Activated naive CD8-positive, alpha-beta T cell treated with anti-CD3 and anti-CD28 coated beads for 36 hours (primary cell): ENCODE results near the gene HLA-DMB. TPM values are rescaled to one million over a fixed set of nuclear protein-coding genes. Genes with fewer than 3 reads are reported as not detected.

ENCODE experiments used
- DNase-seq: peaks from one replicate; pipeline ENCODE4 v3.0.0; 2021
- H3K27ac Mint-ChIP-seq: one replicate; pipeline ENCODE4 v1.8.0; 2022; ENCODE audit warnings: mild to moderate bottlenecking, moderate library complexity, mixed read lengths
- H3K27me3 Mint-ChIP-seq: one replicate; pipeline ENCODE4 v1.8.0; 2022; ENCODE audit warnings: mild to moderate bottlenecking, mixed read lengths
- H3K36me3 Mint-ChIP-seq: one replicate; pipeline ENCODE4 v1.8.0; 2021; ENCODE audit warnings: mild to moderate bottlenecking, mixed read lengths
- H3K4me1 Mint-ChIP-seq: one replicate; pipeline ENCODE4 v1.8.0; 2021; ENCODE audit warnings: mixed read lengths
- H3K4me3 Mint-ChIP-seq: one replicate; pipeline ENCODE4 v1.8.0; 2022; ENCODE audit warnings: mild to moderate bottlenecking, moderate library complexity, mixed read lengths
- H3K9me3 Mint-ChIP-seq: one replicate; pipeline ENCODE4 v1.8.0; 2022; ENCODE audit warnings: mixed read lengths
- total RNA-seq, 2 experiments: library from RNA; stranded (reverse); gene quantifications; one replicate each; pipeline ENCODE4 v1.2.3, GENCODE V29; 2021

HLA-DMB gene
- 1 to 10 TPM; 4.6 to 6.1 TPM for total RNA-seq

- Mint-ChIP-seq H3K27ac (peak within 1 kb of the TSS; percentile 93), H3K4me3 (peak within 1 kb of the TSS; percentile 81), H3K4me1 (peaks cover 56% of the 10 kb centered on the region), H3K36me3 (peaks cover 5% of the 10 kb centered on the region), H3K27me3 (no peaks in the 10 kb centered on the region), H3K9me3 (no peaks in the 10 kb centered on the region)
- DNase-seq, result peak; percentile 38
Observed at GRCh38 chr6:32940656-32941213, at the start of gene HLA-DMB. Gene HLA-DMB, minus strand, starts transcription at chr6:32941028. Its CDS starts 221 bp downstream, at chr6:32940807.

GRCh38 chr6:32989368-32989767 lies 48.5 kb upstream of the HLA-DMB start:
- no peaks in the 10 kb centered on the region for H3K36me3 Mint-ChIP-seq
- H3K27me3 Mint-ChIP-seq, result no peaks in the 10 kb centered on the region
- no peak overlapping the region for H3K4me3 Mint-ChIP-seq
- H3K4me1 Mint-ChIP-seq, result peaks cover 10% of the 10 kb centered on the region
- no peak for DNase-seq
- H3K9me3 Mint-ChIP-seq, result no peaks in the 10 kb centered on the region
- no peak overlapping the region for H3K27ac Mint-ChIP-seq

GRCh38 chr6:32984622-32985389 lies 44.0 kb upstream of the HLA-DMB start:
- H3K27ac Mint-ChIP-seq, result peak overlapping the region; percentile 54
- peaks cover 27% of the 10 kb centered on the region for H3K4me1 Mint-ChIP-seq
- DNase-seq, result peak; percentile 84
- no peaks in the 10 kb centered on the region for H3K9me3 Mint-ChIP-seq
- H3K4me3 Mint-ChIP-seq, result no peak overlapping the region
- H3K36me3 Mint-ChIP-seq, result peaks cover 21% of the 10 kb centered on the region
- no peaks in the 10 kb centered on the region for H3K27me3 Mint-ChIP-seq

GRCh38 chr6:32983964-32984621 lies 43.3 kb upstream of the HLA-DMB start:
- Mint-ChIP-seq H3K9me3 (no peaks in the 10 kb centered on the region), H3K4me3 (no peak overlapping the region), H3K4me1 (peaks cover 30% of the 10 kb centered on the region), H3K36me3 (peaks cover 27% of the 10 kb centered on the region), H3K27ac (peak overlapping the region; percentile 54), H3K27me3 (no peaks in the 10 kb centered on the region)
- no peak for DNase-seq

- H3K36me3 Mint-ChIP-seq, result peaks cover 33% of the 10 kb centered on the region
- peak overlapping the region; percentile 52 for H3K27ac Mint-ChIP-seq
Observed at GRCh38 chr6:32983493-32983848, 42.6 kb upstream of the HLA-DMB start.

GRCh38 chr6:32982702-32983492 lies 42.1 kb upstream of the HLA-DMB start:
- Mint-ChIP-seq H3K36me3 (peaks cover 39% of the 10 kb centered on the region), H3K27ac (no peak overlapping the region), H3K4me3 (no peak overlapping the region), H3K27me3 (no peaks in the 10 kb centered on the region), H3K4me1 (peaks cover 36% of the 10 kb centered on the region), H3K9me3 (no peaks in the 10 kb centered on the region)
- DNase-seq, result no peak

More at GRCh38 chr6:32983493-32983848, 42.6 kb upstream of the HLA-DMB start:
- H3K4me1 Mint-ChIP-seq, result peaks cover 36% of the 10 kb centered on the region
- no peaks in the 10 kb centered on the region for H3K27me3 Mint-ChIP-seq
- no peaks in the 10 kb centered on the region for H3K9me3 Mint-ChIP-seq
- no peak for DNase-seq
- H3K4me3 Mint-ChIP-seq, result no peak overlapping the region

DNA sequence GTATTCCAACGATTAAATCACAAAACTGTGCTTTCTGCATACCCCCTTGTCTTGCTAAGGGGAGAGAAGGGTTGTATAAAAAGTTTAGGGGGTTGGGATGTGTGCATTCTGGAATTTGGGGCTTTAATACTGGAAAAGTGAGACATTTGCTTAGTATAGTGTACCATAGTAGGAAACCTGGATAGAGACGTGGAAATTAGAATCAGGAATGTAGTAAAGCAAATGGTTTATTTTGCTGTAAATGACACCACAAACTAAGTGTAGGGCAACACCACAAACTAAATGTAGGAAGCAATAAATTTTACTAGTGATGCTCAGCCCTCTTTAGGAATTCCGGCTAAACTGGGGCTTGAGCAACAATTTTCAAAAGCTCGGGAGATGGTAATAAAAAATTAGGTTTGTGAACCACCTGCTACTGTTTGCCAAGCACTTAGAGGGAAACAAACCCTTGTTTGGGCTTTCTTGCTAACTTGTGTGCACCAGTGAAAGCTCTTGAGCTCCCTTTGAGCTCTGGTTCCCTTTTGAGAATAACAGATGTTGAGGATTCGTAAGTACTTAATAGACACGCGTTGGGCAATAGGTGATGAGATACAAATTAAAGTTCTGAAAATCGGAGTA lies 41.4 kb upstream of the HLA-DMB start:
- DNase-seq, result no peak
- Mint-ChIP-seq H3K9me3 (no peaks in the 10 kb centered on the region), H3K36me3 (peaks cover 46% of the 10 kb centered on the region), H3K4me3 (no peak overlapping the region), H3K27me3 (no peaks in the 10 kb centered on the region), H3K27ac (peak overlapping the region; percentile 39), H3K4me1 (peaks cover 38% of the 10 kb centered on the region)

DNA sequence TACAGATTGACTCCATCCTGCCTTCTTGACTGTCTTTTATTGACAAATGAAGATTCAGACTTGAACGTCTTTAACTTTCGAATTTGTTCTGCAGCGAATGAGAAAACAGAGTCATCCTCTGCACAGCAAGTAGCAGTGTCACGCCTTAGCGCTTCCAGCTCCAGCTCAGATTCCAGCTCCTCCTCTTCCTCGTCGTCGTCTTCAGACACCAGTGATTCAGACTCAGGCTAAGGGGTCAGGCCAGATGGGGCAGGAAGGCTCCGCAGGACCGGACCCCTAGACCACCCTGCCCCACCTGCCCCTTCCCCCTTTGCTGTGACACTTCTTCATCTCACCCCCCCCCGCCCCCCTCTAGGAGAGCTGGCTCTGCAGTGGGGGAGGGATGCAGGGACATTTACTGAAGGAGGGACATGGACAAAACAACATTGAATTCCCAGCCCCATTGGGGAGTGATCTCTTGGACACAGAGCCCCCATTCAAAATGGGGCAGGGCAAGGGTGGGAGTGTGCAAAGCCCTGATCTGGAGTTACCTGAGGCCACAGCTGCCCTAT lies 39.7 kb upstream of the HLA-DMB start:
- Mint-ChIP-seq H3K4me3 (peak overlapping the region; percentile 4), H3K4me1 (peaks cover 53% of the 10 kb centered on the region), H3K27me3 (no peaks in the 10 kb centered on the region), H3K9me3 (no peaks in the 10 kb centered on the region), H3K27ac (peak overlapping the region; percentile 31), H3K36me3 (peaks cover 61% of the 10 kb centered on the region)
- no peak for DNase-seq

- Mint-ChIP-seq H3K36me3 (peaks cover 68% of the 10 kb centered on the region), H3K27ac (peak overlapping the region; percentile 31), H3K9me3 (no peaks in the 10 kb centered on the region), H3K27me3 (no peaks in the 10 kb centered on the region), H3K4me3 (no peak overlapping the region), H3K4me1 (peaks cover 57% of the 10 kb centered on the region)
- DNase-seq, result no peak
Observed at GRCh38 chr6:32979720-32980487, 39.1 kb upstream of the HLA-DMB start.

DNA sequence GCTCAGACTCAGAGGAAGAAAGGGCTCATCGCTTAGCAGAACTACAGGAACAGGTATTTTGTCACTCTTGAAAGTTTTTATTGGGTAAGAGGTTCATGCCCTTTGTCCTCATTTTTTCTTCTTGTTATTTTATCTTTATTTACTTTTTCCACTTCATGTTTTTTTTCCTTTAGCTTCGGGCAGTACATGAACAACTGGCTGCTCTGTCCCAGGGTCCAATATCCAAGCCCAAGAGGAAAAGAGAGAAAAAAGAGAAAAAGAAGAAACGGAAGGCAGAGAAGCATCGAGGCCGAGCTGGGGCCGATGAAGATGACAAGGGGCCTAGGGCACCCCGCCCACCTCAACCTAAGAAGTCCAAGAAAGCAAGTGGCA lies 37.1 kb upstream of the HLA-DMB start:
- Mint-ChIP-seq H3K9me3 (no peaks in the 10 kb centered on the region), H3K4me3 (no peak overlapping the region), H3K27me3 (no peaks in the 10 kb centered on the region), H3K4me1 (peaks cover 44% of the 10 kb centered on the region), H3K27ac (no peak overlapping the region), H3K36me3 (peaks cover 87% of the 10 kb centered on the region)
- DNase-seq, result no peak

DNA sequence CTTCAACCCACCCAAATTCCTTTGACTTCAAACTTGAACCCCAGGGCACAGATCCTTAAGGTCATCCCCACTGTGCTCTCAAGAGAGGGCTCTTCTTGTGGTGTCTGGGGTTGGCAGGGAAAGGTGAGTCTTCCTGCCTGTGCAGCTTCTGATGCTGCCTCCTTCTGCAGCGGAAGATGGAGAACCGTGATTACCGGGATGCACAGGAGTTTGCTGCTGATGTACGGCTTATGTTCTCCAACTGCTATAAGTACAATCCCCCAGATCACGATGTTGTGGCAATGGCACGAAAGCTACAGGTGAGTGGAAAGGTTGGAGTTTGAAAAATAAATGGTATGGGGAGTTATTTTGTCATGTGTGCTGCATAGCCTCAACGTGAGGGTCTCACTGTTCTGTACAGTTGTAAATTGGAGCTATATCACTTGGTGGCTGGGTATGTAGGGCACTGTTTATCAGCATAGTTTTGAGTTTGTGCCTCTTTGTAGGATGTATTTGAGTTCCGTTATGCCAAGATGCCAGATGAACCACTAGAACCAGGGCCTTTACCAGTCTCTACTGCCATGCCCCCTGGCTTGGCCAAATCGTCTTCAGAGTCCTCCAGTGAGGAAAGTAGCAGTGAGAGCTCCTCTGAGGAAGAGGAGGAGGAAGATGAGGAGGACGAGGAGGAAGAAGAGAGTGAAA lies 36.6 kb upstream of the HLA-DMB start:
- H3K4me3 Mint-ChIP-seq, result peak overlapping the region; percentile 40
- peaks cover 93% of the 10 kb centered on the region for H3K36me3 Mint-ChIP-seq
- H3K27me3 Mint-ChIP-seq, result no peaks in the 10 kb centered on the region
- H3K27ac Mint-ChIP-seq, result peak overlapping the region; percentile 65
- DNase-seq, result no peak
- peaks cover 43% of the 10 kb centered on the region for H3K4me1 Mint-ChIP-seq
- H3K9me3 Mint-ChIP-seq, result no peaks in the 10 kb centered on the region

GRCh38 chr6:32976334-32977069 lies 35.7 kb upstream of the HLA-DMB start:
- H3K4me1 Mint-ChIP-seq, result peaks cover 40% of the 10 kb centered on the region
- peak overlapping the region; percentile 94 for H3K4me3 Mint-ChIP-seq
- no peaks in the 10 kb centered on the region for H3K27me3 Mint-ChIP-seq
- H3K9me3 Mint-ChIP-seq, result no peaks in the 10 kb centered on the region
- H3K36me3 Mint-ChIP-seq, result peaks cover 94% of the 10 kb centered on the region
- DNase-seq, result no peak
- peak overlapping the region; percentile 51 for H3K27ac Mint-ChIP-seq

- no peaks in the 10 kb centered on the region for H3K27me3 Mint-ChIP-seq
- H3K36me3 Mint-ChIP-seq, result peaks cover 96% of the 10 kb centered on the region
- H3K4me3 Mint-ChIP-seq, result peak overlapping the region; percentile 94
- peaks cover 38% of the 10 kb centered on the region for H3K4me1 Mint-ChIP-seq
- peak overlapping the region; percentile 51 for H3K27ac Mint-ChIP-seq
- no peaks in the 10 kb centered on the region for H3K9me3 Mint-ChIP-seq
- no peak for DNase-seq
Observed at GRCh38 chr6:32975886-32976285, 35.1 kb upstream of the HLA-DMB start.
